Smooth muscle cell of bladder (primary cell): ENCODE results near the gene TPRG1. TPM values are rescaled to one million over a fixed set of nuclear protein-coding genes. Genes with fewer than 3 reads are reported as not detected.

Experiments used
- total RNA-seq: library from RNA; depleted of rRNA; stranded (reverse); fragments of >200 nt; gene quantifications from 2 replicates; pipeline ENCODE4 v1.2.3, GENCODE V29; 2014

Gene TPRG1
- total RNA-seq: 0.43 and 0.55 TPM in 2 replicates

GRCh38 chr3:189171707-189172106 is at the start of gene TPRG1:
TPRG1 (plus strand) TSS chr3:189171971; CDS start chr3:189207385, 35,414 bp downstream.

